GM10266 (cell line): ENCODE data around the gene MORN4.

ENCODE experiments used
- DNase-seq: peaks from one replicate; pipeline ENCODE4 v3.0.0; 2012; ENCODE audit errors: extremely low spot score
- CTCF ChIP-seq: IDR thresholded peaks from 2 replicates; pipeline ENCODE4 v1.5.1; 2012; ENCODE audit warnings: mild to moderate bottlenecking, low read depth; ENCODE audit not compliant: control insufficient read depth, insufficient read depth; ENCODE audit errors: missing control alignments

The MORN4 gene

GRCh38 chr10:97587183-97587582 is 46.1 kb downstream of the MORN4 start:
- DNase-seq: no peak
- no peak for TF ChIP-seq CTCF

GRCh38 chr10:97585439-97585811 is 47.9 kb downstream of the MORN4 start:
- DNase-seq: no peak
- TF ChIP-seq CTCF: no peak

- no peak for DNase-seq
- no peak for TF ChIP-seq CTCF
Observed at GRCh38 chr10:97584798-97585438, 48.4 kb downstream of the MORN4 start.

GRCh38 chr10:97584060-97584797 is 49.1 kb downstream of the MORN4 start, which contains the start of gene HOGA1:
TSS of gene HOGA1 (plus strand) at chr10:97584389. CDS start at chr10:97584704, 315 bp downstream.
- no peak for TF ChIP-seq CTCF
- no peak for DNase-seq

GRCh38 chr10:97583476-97583875 is 49.8 kb downstream of the MORN4 start:
- TF ChIP-seq CTCF: no peak
- no peak for DNase-seq

- no peak for TF ChIP-seq CTCF
- no peak for DNase-seq
Observed at GRCh38 chr10:97582169-97582568, 51.1 kb downstream of the MORN4 start.
